HG03039 (cell line): ENCODE data around the gene CCDC88C.
"Not testable (repeated sequence)": the region's sequence is repeated elsewhere in the genome, so short reads cannot be mapped to it uniquely, and the experiment has no call there.

ENCODE experiments used
- ATAC-seq: cut with Tn5 transposase; IDR thresholded peaks from one replicate; pipeline ENCODE4 v1.9.1; 2021; ENCODE audit warnings: mild to moderate bottlenecking, moderate library complexity; ENCODE audit not compliant: unreplicated experiment

Gene CCDC88C

DNA sequence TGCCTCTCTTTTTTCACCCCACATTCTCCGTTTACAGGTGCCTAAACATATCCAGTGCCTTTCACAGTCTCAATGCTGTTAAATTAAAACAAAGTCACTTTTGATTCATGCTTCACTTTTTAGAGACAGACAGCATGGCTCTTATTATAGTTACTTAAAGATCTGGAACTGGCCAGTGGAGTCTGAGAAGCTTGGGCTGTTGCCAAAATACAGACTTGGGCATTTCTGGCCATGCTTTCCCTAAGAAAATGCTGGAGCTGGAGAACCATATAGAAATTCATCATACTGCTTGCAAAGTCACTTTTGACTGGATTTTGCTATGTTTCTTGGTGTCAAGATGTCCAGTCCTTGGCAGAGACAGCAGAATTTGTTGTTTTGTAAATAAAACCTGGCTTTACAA lies 161.0 kb downstream of the CCDC88C start:
- ATAC-seq: no peak

DNA sequence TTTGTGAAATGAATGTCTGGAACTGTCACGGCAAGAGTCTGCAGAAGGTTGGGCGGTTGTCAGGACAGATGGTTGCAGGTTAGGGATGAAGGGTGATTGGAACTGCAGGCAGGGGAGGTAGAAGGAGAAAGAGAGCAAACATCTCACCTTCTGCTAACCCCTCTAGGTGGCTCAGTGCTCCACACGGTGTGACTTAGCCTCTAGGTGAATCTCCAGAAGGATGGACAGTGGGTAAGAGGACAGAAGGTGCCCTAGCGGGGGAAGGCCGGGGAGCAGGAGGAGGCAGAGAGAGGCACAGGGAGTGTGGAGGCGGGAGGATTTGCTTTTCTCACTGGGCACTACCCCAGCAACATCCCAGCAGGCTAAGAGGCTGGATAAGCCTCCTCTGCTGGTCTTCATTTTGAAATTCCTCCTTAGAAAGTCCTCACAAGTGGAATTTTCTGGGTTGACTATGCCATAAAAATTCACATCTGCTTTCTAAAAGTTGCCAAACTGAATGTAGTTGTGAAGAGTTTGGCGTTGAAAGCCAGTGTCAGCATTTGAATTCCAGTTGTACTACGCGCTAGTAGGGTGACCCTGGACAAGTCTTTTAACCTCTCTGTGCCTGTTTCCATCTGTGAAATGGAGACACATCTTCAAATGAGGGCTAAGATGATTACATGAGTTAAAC lies 162.5 kb downstream of the CCDC88C start:
- ATAC-seq: no peak

DNA sequence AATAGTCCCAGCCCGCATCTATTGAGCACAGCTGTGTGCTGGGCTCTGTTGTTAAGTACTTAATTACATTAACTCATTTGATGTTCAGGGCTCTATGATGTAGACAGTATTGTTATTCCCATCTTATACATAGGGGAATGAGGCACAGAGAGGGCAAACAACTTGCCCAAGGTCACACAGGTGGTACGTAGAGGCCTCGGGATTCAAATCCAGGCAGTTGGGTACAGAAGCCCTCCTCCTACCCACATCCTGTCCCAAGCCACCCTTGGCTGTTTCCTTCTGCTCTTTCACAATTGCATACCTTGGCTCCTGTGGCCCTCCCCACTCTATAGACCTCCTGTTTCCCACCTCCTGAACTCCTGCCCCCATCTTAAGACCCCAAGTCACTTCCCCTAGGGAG lies 163.2 kb downstream of the CCDC88C start:
- no peak for ATAC-seq

DNA sequence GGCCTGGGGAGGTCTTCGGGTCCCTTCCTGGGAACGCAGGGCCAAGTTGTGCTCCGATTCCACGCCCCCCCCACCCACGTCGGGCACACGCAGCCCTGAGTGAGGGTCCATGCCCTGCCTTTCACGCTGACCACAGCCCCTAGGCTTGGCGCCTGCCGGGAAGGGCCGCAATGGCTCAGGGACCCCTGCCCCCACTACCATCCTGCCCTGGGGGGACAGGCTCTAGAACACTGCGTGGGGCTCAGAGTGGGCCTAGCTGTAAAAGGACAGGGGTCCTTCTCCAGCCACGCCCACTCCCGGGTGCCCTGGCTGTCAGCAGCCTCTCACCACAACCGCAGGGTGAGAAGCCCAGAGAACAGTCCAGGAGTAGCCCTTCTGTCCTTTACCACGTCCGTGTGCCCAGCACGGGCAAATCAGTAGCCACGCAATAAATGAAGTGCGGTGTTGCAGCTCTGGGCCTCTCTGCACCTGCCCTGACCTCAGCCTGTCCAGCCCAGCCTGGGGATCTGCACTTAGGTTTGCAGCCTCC lies 163.8 kb downstream of the CCDC88C start:
- ATAC-seq: no peak

DNA sequence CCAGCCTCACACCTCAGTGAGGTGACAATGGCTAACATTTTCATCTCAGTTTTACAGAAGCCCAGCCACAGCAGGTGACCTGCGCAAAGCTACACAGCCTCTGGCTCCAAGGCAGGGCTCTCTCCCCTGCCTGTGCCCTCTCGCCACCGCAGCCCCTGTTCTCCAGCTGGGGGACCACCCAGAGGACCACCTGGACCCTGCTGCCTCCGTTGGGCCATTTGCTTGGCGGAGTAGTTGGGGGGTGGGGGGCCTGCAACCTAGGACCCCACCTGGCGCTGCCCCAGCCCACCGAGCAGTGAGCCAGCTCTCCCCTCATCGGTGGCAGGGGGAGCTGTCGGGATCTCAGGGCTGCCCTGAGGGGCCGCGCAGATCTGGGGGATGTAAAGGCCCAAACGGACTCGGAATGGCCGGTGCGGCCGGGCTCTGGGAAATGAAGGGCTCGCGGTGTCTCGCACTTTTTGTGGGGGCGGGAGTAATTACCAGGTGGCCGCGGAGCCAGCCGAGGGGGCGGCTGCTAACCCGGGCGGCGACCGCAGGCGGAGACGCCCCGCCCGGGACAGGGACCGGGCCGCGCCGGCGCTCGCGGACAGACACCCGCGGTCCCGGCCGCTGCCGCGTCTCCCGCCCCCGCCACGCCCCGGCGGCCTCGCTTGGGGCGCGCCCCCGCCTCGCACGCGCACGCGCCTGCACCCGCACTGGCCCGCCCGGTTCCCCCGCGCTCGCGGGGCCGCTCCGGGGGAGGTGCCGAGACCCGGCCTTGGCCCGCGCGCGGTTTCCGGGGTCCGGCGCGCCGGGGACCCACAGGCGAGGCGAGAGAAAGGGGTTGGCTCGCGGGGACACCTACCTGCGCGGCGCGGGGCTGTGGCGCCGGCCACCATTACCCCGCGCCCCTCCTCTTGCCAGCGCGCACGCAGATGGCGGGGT lies 164.5 kb downstream of the CCDC88C start:
- ATAC-seq: no peak

DNA sequence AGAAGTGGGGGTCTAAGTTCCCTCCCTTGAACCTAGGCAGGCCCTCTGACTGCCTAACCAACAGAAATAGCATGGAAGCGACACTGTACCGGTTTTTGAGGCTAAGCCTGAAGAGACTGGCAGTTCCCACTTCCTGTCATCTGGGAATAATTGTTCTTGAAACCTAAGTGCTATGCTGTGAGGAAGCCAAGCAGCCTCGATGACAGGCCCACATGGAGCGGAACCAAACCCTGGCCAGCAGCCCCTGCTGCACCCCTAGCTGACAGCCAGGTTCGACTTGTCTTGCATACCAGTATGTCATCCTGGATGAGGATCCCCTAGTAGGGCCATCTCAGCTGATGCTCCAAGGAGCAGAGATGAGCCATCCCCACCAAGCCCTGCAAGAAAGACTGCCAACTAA lies 166.7 kb downstream of the CCDC88C start:
- no peak for ATAC-seq

DNA sequence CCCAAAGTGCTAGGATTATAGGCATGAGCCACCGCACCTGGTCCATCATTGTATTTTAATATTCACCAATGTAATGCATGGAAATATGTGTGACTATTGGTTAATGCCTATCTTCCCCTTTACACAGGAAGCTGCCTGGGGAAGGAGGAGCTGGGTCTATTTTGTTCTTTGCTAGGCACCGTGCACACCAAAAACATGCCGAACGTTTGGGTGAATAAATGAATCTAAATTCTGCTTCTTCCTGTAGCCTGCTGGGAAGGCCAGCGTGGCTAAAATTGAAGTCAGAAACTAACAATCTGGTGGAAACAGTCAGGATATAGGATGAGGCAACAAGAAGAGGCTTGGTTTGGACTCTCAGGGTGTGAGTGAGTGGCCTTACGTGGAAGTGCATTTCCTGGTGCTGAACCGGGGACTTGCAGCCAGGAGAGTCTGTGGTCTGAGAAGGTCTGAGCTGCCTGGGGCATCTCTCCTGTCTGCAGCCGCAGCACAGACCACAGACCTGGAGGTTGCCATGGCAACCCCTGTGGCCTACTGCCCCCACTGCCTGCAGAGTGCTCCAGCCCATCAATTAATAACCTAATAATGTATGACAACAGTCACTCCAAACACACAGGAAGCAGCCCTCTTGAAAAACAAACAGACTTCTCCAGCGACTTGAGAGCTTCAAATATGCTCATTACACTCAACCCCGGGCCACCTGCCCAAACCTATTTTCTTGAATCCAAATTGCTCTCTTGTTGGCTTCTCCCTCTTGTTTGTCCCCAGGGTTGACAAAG lies 167.6 kb downstream of the CCDC88C start:
- ATAC-seq: peak; percentile 75

DNA sequence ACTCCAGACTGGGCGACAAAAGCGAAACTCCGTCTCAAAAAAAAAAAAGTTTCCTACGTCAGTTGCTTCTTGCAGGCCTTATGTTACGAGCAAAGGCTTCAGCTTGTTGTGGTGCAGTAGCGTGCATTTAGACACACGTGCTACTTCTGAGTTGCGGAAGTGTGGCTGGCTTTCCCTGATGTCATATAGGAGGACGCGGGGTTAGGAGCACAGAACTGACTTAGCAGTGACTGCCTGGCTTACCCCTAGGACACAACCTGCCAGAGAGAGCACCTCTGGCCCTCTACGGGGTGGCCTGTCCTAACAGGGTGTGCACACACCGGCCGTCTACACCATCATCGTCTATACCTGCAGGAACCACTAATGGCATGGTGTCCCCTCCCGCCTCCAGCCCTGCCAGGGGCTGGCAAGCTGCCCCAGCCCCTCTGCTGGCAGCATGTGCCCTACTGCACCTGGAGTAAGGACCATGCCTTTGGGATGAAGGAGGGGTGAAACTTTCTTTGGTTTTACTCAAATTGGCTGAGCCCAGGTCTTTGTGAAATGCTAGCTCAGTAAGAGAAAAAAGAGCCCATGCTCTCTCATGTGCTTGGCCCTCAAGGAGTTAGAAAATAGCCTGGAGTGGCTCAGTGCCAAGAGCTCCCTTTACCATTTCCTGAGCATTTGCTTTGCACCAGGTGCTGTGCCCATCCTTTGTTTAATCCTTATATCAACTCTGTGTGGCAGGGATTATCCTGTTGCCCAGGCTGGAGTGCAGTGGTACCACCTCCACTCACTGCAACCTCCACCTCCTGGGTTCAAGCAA lies 171.4 kb downstream of the CCDC88C start:
- no peak for ATAC-seq

DNA sequence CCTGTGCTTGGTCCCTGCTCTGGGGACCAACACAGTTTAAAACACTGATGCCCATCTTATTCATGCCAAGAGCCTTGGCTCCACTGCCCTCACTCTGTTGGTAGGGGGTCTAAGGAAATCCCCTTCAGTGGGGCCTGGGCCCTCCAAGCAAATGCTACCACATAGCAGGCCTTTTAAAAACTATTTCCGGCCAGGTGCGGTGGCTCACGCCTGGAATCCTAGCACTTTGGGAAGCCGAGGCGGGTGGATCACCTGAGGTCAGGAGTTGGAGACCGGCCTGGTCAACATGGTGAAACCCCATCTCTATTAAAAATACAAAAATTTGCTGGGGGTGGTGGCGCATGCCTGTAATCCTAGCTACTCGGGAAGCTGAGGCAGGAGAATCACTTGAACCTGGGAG lies 172.0 kb downstream of the CCDC88C start:
- not testable (repeated sequence) for ATAC-seq

DNA sequence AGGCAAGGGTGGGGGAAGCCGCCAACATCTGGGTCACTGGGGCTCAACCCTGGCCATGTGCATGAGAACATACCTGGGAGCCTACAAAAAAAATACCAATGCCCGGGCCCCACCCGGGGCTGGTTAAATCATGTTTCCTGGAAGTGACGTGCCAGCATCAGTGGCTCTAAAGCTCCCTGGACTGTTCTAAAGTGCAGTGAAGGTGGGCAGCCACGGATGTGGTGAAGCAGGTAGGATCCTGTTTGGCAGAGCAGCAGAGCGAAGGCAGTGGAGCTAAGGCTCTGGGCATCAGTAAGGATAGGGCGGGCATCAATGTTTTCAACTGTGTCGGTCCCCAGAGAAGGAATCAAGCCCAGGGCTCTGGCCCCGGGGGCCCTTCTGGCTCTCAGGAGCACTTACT lies 172.6 kb downstream of the CCDC88C start:
- no peak for ATAC-seq

DNA sequence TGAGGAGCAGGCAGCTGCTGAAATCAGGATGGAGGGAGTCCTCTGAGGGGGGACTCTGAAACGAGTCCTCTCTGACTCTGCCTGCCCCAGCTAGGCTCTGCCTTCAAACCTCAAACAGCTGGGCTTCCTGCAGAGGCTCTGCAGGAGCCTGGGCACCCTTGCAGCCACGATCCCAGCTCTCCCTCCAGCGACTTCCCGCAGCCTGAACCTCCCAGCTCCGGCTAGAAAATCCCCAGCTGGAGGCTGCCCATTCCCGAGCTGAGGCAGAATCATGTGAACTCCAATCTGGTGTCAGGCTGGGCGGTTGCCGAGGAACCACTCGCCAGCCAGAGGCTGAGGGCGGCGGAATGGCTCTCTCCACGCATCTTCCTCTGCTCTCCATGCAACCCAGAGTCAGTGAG lies 173.1 kb downstream of the CCDC88C start, which contains the start of gene GPR68:
TSS of gene GPR68 (minus strand) at position 204 of the 401 bp plus-strand sequence. CDS start 9,654 bp downstream, outside the sequence.
- no peak for ATAC-seq

DNA sequence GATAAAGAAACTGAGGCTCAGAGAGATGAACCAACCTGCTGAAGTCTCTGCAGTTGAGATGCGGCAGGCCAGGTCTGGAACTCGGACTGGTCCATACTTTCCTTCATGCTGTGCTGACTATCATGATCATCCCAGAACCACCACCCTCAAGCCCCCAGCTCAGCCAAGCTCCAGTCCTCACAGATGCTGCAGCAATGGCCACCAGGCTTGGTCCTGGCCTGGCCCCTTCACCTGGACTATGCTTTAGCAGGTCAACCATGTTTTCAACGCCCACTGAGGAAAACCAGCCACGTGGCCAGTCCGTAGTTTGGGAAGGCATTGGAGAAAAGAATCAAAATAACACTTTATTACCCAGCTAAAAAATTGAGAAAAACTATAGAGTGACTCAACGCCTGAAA lies 174.5 kb downstream of the CCDC88C start:
- ATAC-seq: no peak

DNA sequence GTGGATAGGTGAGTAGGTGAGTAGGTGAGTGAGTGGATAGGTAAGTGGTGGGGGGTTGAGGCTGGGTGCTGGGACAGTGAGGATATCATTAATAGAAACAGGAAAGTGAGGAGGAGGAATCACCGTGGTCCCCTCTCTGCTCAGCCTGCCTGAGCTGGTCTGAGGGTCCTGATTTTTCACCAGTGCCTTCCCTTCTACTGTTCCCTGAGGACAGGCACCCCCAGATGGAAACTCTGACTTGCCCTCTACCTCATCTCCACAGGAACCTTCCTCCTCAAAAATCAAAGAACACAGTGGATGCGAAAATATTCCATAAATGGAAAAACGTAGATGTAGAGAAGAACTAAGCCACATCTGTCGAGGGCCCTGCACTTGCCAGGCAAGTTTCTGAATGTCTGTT lies 175.0 kb downstream of the CCDC88C start:
- ATAC-seq: no peak

DNA sequence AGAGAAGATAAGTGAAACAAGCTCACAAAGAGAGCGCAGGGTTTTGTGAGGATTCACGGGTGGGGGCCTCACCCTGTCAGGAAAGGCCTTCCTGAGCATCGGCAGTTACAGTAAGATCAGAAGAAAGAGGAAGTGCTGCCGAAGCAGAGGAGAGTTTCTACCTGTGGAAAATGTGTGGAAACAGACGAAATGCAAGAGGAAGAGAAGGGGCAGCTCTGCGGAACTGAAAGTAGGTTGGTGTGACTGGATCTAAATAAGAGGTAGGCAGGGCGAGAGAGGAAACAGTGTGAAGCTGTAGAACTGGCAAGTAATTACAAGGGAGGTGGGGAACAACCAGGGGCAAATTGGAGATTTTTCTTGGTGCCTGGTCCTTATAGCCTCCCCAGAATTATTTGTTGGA lies 175.8 kb downstream of the CCDC88C start:
- ATAC-seq: no peak

DNA sequence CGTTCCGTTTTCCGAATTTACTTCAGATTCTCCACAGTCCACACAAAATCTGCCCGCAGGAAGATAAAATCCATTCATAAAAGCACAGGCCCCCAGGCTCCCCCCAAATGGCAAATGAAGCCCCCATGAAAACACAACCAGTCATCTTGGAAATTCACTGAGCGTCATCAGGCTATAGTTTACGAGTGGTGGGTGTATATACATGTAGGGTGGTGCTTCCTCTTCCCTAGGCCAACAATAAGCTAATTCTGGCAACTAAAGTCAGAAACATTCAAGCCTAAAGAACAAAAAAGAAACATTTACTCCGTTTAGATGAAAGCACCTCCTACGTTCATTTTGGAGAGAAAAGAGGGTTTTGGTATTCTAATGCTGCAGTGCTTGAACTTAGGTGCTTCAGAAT lies 179.0 kb downstream of the CCDC88C start:
- ATAC-seq: no peak

DNA sequence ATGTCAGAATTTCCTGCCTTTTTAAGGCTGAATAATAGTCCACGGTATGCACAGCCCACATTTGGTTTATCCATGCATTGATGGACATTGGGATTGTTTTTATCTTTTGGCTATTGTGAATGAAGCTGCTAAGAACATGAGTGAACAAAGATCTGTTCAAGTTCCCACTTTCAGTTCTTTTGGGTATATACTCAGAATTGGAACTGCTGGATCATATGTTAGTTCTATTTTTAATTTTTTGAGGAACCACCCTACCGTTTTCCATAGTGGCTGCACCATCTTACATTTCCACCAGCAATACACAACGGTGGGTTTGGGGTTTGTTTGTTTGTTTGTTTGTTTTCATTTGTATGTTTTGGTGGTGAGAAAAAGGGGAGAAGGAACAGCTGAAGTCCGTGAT lies 179.5 kb downstream of the CCDC88C start:
- ATAC-seq: no peak

DNA sequence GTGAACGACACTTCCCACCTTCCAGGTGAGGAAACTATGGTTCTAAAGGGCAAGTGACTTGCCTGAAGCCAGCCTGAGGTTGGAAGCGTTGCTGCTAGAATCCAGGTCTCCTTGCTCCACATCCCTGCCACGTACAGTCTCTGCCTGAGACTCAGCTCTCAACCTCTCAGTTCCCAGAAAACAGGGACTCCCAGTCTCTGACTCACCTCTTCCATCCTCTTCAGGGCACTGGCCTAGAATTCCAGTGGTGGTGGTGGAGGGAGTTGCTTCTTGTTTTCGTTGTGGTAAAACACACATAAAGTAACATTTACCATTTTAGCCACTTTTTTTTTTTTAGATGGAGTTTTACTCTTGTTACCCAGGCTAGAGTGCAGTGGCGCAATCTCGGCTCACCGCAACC lies 180.4 kb downstream of the CCDC88C start:
- ATAC-seq: no peak

DNA sequence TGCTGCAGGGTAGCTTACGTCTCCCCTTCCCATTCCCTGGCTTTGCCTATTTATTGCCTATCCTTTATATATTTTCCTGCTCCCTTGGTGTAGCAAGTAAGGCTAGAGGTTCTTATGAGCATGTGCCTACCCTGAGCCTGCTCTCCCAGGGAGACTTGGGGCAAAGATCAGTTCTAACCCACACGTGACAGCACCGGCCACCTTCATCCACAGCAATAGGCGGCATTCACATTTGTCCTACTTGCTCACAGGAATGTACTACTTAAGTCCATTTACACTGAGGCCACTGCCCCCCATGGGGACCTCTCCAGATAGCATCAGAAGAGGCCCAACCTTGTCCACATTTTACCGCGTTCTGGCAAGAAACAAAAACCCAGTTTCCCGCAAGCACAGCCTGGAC lies 181.8 kb downstream of the CCDC88C start:
- no peak for ATAC-seq

DNA sequence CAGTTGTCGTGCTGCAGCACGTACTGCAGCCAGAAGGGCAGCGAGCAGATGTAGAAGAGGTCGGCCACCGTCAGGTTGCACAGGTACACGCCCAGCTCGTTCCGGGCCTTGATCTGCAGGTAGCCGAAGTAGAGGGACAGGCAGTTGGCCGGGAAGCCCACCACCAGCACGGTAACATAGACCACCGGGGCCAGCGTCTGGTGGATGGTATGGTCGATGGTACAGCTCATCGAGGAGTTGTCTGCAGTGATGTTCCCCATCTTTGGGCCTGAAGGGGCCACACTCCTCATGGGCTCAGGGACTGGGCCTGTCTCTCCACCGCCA lies 182.9 kb downstream of the CCDC88C start:
- ATAC-seq: no peak

DNA sequence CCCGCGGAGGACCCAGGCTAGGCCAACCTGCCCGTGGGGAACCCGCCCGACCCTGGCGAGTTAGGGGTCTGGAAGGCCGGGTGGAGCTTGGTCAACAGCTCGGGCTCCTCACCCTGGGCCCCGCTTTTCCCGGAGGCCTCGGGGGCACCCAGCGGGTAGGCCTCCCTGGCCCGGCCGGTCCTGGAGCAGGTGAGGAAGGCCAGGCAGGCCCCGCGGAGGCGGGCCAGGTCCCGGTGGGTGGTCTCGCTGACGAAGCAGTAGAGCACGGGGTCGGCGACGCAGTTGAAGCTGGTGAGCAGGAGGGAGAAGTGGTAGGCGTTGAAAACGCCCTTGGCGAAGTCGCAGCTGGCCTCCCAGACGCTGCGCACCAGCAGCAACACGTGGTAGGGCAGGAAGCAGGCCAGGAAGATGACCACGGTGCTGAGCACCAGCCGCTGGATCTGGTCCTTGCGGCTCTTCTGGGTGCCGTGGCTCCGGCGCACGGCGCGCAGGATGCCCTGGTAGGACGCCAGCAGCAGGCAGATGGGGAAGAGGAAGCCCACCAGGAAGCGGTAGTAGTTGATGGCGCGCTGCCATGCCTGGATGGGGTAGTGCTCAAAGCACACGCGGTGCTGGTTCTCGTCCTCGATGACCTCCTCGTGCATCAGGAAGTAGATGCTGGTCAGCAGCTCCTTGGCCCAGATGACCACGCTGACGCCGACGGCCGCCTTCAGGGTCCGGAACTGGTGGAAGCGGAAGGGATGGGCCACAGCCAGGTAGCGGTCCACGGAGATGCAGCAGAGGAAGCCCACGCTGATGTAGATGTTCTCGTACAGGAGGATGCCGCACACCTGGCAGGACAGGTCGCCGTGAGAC lies 183.5 kb downstream of the CCDC88C start:
- ATAC-seq: no peak
